GM06990 (cell line): Measurements from ENCODE around the gene CARMIL1.

Experiments used
- DNase-seq: peaks from one replicate; pipeline ENCODE4 v3.0.0-alpha.2; 2011; ENCODE audit not compliant: insufficient read length; ENCODE audit errors: extremely low read depth
- H3K27me3 ChIP-seq: replicated peaks from 2 replicates; pipeline ENCODE4 v1.6.0; 2011; ENCODE audit warnings: low read length; ENCODE audit not compliant: control insufficient read depth, insufficient read depth
- H3K36me3 ChIP-seq: 2 replicates; pipeline ENCODE4 v1.5.1; 2011; ENCODE audit warnings: low read length; ENCODE audit not compliant: control insufficient read depth, insufficient read depth
- H3K4me3 ChIP-seq: replicated peaks from 2 replicates; pipeline ENCODE4 v1.5.1; 2011; ENCODE audit warnings: low read depth, mild to moderate bottlenecking, control low read depth, low read length
- CTCF ChIP-seq: IDR thresholded peaks from 2 replicates; pipeline ENCODE4 v1.5.1; 2011; ENCODE audit warnings: low read length, control low read depth, mild to moderate bottlenecking, inconsistent platforms; ENCODE audit not compliant: insufficient read depth, poor library complexity, severe bottlenecking

Gene CARMIL1

GRCh38 chr6:25326126-25326525 is 47.0 kb downstream of the CARMIL1 start:
- Histone ChIP-seq H3K4me3 (no peak overlapping the region), H3K27me3 (peaks cover 1% of the 10 kb centered on the region), H3K36me3 (no peaks in the 10 kb centered on the region)
- no peak for TF ChIP-seq CTCF
- DNase-seq = no peak

GRCh38 chr6:25326960-25327359 is 47.8 kb downstream of the CARMIL1 start:
- DNase-seq = no peak
- H3K27me3 ChIP-seq = peaks cover 1% of the 10 kb centered on the region
- H3K4me3 ChIP-seq = no peak overlapping the region
- no peak for TF ChIP-seq CTCF
- no peaks in the 10 kb centered on the region for H3K36me3 ChIP-seq

- TF ChIP-seq CTCF = no peak
- Histone ChIP-seq H3K36me3 (no peaks in the 10 kb centered on the region), H3K27me3 (peaks cover 1% of the 10 kb centered on the region), H3K4me3 (no peak overlapping the region)
- no peak for DNase-seq
Observed at GRCh38 chr6:25327432-25327831, 48.3 kb downstream of the CARMIL1 start.

- Histone ChIP-seq H3K36me3 (no peaks in the 10 kb centered on the region), H3K4me3 (no peak overlapping the region), H3K27me3 (peaks cover 1% of the 10 kb centered on the region)
- no peak for DNase-seq
- no peak for TF ChIP-seq CTCF
Observed at GRCh38 chr6:25329161-25329817, 50.1 kb downstream of the CARMIL1 start.

GRCh38 chr6:25329982-25330381 is 50.8 kb downstream of the CARMIL1 start:
- no peak for DNase-seq
- Histone ChIP-seq H3K27me3 (no peaks in the 10 kb centered on the region; the same call in 1 of the 2 replicates), H3K4me3 (no peak overlapping the region), H3K36me3 (no peaks in the 10 kb centered on the region)
- no peak for TF ChIP-seq CTCF
